ENCODE data around the gene UGT1A9.
A peak's percentile ranks its signal among the peaks of the same experiment; 100 is the strongest.
"Not testable (repeated sequence)": the region's sequence is repeated elsewhere in the genome, so short reads cannot be mapped to it uniquely, and the experiment has no call there.

UGT1A9 gene

DNA sequence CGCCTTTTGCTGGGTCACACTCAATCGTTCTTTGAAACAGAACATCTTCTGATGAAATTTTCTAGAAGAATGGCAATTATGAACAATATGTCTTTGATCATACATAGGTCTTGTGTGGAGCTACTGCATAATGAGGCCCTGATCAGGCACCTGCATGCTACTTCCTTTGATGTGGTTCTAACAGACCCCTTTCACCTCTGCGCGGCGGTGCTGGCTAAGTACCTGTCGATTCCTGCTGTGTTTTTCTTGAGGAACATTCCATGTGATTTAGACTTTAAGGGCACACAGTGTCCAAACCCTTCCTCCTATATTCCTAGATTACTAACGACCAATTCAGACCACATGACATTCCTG lies 41.5 kb downstream of the UGT1A9 start:
- no peak for DNase-seq

DNA sequence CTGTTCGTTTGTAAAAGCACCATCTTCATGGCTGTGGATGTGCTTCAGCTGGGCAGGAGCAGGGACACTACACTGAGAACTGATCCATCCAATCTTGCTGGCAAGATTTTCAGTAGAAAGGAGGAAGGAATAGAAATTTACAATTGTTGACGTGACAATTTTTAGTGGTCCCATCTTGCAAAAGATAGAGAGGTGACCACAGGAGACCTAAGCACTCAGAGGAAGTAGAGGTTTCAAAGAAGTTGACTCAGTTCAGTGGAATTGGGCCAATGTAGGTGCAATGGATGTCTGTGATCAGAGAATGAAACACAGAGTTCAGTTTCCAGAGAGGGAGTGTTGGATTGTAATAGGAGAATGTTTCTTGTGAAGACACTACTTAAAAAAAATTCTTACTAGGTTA lies 42.4 kb downstream of the UGT1A9 start:
- DNase-seq: peak; percentile 69

GRCh38 chr2:233718552-233718951 lies 46.9 kb downstream of the UGT1A9 start, which contains the start of gene UGT1A4:
UGT1A4 (plus strand) TSS chr2:233718736; CDS start chr2:233718821, 85 bp downstream.
- DNase-seq: no peak

DNA sequence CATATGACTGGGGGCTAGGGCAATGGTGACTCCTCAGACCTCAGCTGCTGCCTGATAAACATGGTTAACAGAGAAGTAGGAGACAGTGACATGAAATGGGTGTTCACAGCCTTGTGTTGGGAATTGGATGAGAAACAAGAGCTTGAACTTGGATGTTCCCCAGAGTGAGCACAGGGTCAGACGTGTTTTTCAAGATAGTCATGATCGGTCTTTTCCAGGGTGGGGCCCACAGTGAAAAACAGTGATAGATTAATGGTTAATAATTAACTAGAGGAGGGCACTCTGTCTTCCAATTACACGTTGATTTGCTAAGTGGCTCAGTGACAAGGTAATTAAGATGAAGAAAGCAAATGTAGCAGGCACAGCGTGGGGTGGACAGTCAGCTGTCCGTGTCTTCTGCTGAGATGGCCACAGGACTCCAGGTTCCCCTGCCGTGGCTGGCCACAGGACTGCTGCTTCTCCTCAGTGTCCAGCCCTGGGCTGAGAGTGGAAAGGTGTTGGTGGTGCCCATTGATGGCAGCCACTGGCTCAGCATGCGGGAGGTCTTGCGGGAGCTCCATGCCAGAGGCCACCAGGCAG lies 57.1 kb downstream of the UGT1A9 start, which contains the start of gene UGT1A3:
Gene UGT1A3, plus strand, starts transcription at position 320 of the 579 bp plus-strand sequence. Its CDS starts 85 bp downstream, at position 405.
- no peak for DNase-seq

- DNase-seq: not testable (repeated sequence)
These were observed 65.4 kb downstream of the UGT1A9 start for GRCh38 chr2:233736868-233737653.

GRCh38 chr2:233740870-233741269 lies 69.2 kb downstream of the UGT1A9 start:
- no peak for DNase-seq

DNA sequence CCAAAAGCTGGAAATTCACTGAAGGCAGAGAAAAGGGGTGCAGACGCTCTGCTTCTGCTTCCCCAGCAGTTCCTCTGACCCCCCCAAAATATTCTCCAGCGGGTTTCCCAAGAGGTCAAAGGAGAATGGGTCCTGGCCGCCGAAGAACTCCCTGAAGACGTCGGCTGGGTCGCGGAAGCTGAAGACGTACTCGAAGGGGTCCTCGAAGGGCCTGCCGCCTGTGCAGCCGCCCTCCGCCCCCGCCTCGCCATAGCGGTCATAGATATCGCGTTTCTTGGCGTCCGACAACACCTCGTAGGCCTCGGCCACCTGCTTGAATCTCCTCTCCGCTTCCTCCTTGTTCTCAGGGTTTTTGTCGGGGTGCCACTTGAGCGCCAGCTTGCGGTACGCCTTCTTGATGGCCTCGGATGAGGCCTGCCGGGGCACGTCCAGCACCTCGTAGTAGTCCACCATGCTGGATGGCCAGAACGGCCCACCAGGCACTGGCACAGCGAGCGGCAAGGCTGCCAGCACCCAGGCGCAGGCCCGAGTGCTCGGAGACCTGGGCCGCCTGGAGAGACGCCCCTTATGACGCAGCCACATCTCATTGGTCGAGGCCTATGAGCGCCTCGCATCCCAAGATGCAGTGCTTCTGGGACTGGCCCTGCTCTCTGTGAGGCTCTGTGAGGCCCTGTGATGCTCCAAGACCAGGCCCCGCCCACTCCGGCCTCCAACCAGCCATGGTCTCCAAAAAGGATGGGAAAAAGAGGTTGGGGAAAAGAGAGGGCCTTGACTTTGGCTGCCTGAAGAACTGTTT lies 72.0 kb downstream of the UGT1A9 start:
- DNase-seq: no peak

DNA sequence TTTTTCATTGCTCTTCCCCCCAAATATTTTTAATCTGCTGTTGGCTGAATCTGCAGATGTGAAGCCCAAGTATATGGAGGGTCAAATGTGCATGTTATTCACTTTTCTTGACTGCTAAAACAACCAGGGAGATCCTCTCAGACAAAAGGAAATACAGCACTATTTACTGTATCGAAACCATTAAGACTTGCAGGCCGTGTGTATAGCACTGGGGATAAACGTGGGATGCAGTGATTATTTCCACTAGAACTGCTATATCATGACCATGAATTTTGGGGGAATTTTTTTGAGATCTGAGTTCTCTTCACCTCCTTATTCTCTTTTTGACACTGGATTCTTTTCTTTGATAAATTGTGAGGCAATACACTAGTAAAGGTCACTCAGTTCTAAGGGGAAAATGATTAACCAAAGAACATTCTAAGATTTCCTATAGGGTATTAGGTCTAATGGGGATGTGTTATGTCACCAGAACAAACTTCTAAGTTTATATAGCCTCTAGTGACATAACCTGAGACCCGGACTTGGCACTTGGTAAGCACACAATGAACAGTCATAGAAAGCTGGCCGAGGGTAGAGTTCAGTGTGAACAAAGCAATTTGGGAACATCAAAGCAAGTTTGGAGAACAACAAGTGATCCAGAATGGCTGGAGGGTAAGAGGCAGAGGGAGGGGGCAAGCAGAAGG lies 73.5 kb downstream of the UGT1A9 start:
- no peak for DNase-seq

- DNase-seq: not testable (repeated sequence)
These were observed 74.1 kb downstream of the UGT1A9 start for GRCh38 chr2:233745838-233746237.

GRCh38 chr2:233746475-233747282 lies 75.0 kb downstream of the UGT1A9 start:
- DNase-seq: no peak

- DNase-seq: no peak
These were observed 75.5 kb downstream of the UGT1A9 start for GRCh38 chr2:233747283-233747544.

GRCh38 chr2:233750689-233751088 lies 79.0 kb downstream of the UGT1A9 start:
- DNase-seq: not testable (repeated sequence)

- not testable (repeated sequence) for DNase-seq
These were observed 79.7 kb downstream of the UGT1A9 start for GRCh38 chr2:233751212-233752009.

GRCh38 chr2:233754872-233755611 lies 83.3 kb downstream of the UGT1A9 start:
- DNase-seq: no peak

- no peak for DNase-seq
These were observed 84.9 kb downstream of the UGT1A9 start for GRCh38 chr2:233756429-233757081.

GRCh38 chr2:233758141-233758540 lies 86.4 kb downstream of the UGT1A9 start:
- no peak for DNase-seq

- no peak for DNase-seq
These were observed 87.2 kb downstream of the UGT1A9 start for GRCh38 chr2:233758849-233759248.

DNA sequence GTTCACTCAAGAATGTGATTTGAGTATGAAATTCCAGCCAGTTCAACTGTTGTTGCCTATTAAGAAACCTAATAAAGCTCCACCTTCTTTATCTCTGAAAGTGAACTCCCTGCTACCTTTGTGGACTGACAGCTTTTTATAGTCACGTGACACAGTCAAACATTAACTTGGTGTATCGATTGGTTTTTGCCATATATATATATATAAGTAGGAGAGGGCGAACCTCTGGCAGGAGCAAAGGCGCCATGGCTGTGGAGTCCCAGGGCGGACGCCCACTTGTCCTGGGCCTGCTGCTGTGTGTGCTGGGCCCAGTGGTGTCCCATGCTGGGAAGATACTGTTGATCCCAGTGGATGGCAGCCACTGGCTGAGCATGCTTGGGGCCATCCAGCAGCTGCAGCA lies 88.3 kb downstream of the UGT1A9 start, which contains the start of gene UGT1A1:
Gene UGT1A1, plus strand, starts transcription at position 228 of the 400 bp plus-strand sequence. Its CDS starts 18 bp downstream, at position 246.
- DNase-seq: no peak

DNA sequence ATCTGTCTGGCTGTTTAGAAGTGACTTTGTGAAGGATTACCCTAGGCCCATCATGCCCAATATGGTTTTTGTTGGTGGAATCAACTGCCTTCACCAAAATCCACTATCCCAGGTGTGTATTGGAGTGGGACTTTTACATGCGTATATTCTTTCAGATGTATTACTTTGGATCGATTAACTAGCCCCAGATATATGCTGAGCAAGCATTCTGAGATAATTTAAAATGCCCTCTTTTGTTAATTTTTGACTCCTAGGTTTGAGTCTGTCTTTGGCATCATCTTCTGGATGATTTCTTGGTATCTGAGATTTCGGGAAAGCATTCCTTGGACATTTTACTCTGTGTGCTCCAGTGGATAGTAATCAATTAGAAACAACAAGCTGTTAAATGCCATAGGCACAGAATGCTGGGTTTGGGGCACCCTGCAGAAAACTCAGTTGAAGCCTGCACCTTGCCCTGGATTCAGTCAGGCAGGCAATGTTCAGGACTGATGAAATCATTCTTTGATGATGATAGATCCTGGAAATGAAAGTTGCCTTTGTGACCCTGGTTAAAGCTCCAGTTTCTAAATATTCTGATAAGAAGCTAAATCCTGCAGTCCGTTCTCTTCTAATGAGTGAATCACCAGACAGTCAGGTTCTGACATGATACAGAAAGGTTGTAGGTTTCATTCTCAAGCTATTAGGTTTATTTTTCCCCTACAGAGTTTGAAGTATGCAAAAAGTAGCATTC lies 89.5 kb downstream of the UGT1A9 start:
- DNase-seq: no peak
